GM20000 (cell line): Measurements from ENCODE around the gene SPTBN2.

ENCODE experiments used
- DNase-seq: peaks from one replicate; pipeline ENCODE4 v3.0.0; 2012; ENCODE audit warnings: low spot score
- TF ChIP-seq, protein P1 (sequence below): IDR thresholded peaks from 2 replicates; pipeline ENCODE4 v1.5.1; 2012; ENCODE audit warnings: mild to moderate bottlenecking, control low read depth; ENCODE audit errors: extremely low read depth, missing control alignments

SPTBN2 gene

DNA sequence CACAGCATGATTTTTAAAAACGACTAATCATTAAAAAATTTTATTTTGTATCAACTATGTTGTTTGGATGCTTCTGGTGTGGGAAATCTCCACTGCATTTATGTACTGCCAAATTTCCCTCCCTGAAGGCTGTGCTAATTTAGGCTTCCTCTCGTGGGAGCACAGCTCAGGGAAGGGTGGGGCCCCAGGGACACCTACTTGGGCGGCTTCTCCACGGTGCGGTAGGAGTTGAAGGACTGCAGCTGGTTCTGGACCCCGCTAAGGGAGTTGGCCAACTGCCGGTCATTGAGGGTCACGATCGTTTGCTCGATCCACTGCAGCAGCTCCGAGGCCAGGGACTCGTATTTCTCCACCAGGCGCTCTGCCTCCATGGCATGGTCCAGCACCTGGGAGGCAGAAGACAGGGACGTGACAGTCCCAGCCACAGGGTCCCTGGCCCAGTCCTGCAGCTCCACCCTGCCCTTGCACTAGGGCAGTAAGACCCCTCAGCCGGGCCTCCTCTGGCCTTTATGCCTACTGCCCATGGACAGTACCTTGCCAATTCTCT, 18.6 kb downstream of the SPTBN2 start:
- TF ChIP-seq, protein P1, sequence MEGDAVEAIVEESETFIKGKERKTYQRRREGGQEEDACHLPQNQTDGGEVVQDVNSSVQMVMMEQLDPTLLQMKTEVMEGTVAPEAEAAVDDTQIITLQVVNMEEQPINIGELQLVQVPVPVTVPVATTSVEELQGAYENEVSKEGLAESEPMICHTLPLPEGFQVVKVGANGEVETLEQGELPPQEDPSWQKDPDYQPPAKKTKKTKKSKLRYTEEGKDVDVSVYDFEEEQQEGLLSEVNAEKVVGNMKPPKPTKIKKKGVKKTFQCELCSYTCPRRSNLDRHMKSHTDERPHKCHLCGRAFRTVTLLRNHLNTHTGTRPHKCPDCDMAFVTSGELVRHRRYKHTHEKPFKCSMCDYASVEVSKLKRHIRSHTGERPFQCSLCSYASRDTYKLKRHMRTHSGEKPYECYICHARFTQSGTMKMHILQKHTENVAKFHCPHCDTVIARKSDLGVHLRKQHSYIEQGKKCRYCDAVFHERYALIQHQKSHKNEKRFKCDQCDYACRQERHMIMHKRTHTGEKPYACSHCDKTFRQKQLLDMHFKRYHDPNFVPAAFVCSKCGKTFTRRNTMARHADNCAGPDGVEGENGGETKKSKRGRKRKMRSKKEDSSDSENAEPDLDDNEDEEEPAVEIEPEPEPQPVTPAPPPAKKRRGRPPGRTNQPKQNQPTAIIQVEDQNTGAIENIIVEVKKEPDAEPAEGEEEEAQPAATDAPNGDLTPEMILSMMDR: no peak
- DNase-seq: no peak

DNA sequence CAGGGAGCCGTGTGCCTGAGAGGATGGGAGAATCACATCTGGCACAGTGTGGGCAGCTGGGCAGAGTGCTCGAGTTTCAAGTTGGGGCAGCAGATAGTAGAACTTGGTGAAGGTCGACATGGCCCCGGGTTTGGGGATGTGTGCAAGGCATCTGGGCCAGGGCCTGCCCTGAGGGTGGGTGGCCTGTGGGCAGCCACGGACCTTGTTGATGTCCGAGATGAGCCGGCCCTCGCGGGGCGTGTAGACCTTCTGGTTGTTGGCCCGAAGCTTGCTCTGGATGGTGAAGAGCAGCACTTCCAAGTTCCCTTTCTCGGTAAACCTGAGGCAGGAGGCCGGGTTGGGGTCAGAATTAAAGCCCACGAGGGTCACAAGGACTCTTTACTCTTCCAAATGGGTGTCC, 20.3 kb downstream of the SPTBN2 start:
- TF ChIP-seq, protein P1: no peak
- no peak for DNase-seq

DNA sequence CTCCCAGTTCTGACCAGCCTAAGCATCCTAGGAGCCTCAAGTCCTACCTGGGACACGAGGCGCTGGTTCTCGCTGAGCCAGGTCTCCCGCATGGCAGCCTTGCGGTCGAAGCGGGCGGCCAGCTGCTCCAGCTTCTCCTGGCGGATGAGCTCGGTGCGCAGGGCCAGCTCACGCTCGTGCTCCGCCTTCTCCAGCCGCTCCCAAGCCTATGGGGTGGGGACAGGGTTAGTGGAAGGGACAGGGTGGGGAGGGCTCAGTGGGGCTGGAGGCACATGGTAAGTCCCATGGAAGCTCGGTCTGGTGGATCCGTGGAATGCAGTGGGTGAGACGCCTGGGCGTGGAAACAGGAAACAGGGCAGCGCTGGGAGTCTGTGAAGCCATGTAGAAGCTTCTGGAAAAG, 20.9 kb downstream of the SPTBN2 start:
- TF ChIP-seq, protein P1: no peak
- no peak for DNase-seq

DNA sequence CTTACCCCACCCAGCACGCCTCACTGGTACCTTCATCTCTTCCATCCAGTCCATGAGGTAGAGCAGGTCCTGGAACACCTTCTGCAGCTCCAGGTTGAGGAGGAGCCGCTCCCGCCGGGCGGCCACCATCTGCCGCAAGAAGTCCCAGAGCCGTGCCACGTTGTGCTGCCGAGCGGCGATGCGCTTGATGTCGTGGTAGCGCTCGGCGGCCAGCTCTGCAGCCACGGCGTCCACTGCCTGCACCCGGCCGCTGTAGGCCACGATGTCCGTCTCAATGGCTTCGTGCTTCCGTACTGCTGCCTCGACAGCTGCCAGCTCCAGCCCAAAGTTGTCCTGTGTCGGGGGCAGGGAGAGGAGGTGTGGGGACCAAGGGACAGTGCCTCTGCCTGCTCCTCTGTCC, 21.5 kb downstream of the SPTBN2 start:
- TF ChIP-seq, protein P1: no peak
- no peak for DNase-seq

DNA sequence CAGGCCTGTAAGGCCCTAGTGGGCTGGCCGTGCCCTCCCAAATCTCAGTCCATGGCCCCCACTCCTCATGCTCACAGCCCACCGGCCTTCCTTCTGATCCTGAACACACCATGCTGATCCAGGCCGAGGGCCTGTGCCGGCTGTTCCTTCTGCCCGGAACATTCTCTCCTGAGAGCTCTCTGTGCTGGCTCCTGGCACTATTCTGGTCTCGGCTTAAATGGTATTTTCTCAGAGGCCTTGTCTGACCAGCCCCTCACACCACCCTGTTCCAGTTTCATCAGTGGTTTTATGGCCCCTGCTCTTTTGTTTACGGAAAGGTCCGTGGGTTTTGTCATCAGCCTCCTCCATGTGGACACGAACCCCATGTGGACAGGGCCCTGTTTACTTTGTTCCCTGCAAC, 22.0 kb downstream of the SPTBN2 start:
- no peak for DNase-seq
- TF ChIP-seq, protein P1: no peak

DNA sequence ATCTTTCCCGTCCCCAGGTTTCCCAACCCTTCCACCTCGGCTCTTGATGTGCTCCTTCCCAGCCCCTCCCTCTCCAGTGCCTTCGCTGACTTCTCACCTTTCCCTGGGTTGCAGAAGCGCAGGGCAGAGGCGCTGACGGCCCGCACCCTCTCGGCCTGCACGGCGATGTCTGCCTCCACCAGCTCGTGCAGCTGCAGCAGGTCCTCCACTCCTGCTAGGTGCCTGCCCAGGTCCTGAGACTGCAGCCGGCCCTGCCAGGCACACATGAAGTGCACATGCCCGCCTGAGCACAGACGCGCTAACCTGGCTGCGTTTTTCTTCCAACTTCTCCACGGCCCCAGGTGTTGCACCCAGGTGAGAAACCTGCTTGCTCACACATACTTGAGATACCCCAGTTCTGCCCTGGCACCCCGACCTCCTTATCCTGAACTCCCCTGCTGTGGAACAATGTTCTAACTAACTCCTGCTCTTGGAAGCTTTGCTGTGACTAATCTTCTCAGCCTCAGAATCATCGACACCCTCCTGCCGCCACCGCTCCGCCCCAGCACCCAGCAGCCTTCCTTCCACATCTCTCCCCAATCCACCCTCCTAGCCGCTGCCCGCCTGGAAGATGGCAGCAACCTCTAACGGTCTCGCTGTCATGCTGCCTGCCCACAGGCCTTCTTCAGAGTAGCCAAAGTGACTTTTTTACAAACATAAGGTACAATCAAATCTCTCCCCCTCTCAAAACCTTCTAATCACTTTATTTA, 23.3 kb downstream of the SPTBN2 start:
- no peak for DNase-seq
- TF ChIP-seq, protein P1: no peak

DNA sequence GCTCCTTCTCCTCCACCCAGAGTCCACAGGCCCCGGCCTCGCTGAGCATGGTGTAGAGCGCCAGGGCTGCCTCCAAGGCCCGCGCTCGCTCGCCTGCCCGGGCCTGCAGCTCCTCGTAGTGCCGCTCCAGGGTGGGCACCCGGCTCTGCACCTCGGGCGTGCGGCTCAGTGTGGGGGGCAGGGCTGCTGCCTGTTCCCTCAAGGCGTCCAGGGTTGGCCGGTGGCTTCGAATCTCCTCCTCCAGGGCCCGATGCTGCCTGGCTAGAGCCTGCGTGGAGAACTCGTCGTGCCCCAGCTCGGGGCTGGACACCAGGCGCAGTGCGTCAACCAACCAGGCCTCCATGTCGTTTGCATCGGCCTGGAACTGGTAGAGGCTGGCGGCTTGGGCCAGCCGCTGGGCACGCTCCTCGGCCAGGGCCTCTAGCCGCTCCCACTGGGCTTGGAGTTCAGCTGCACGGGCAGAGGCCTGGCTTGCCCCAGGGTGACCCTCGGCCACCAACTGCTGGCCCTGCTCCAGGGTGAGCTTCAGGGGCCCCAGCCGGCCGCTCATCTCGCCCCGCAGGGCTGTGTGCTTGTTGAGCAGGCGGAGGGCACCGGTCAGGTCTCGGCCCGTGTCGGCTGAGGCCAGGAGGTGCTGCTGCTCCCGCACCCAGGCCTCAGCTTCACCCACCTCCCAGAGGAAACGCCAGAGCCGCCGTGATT, 24.2 kb downstream of the SPTBN2 start:
- TF ChIP-seq, protein P1: no peak
- DNase-seq: no peak
